ENCODE results near the gene SPATS2. TPM values are rescaled to one million over a fixed set of nuclear protein-coding genes. Genes with fewer than 3 reads are reported as not detected.

The SPATS2 gene
- total RNA-seq, 1 donor from 2014 or later, result 46.3 TPM

DNA sequence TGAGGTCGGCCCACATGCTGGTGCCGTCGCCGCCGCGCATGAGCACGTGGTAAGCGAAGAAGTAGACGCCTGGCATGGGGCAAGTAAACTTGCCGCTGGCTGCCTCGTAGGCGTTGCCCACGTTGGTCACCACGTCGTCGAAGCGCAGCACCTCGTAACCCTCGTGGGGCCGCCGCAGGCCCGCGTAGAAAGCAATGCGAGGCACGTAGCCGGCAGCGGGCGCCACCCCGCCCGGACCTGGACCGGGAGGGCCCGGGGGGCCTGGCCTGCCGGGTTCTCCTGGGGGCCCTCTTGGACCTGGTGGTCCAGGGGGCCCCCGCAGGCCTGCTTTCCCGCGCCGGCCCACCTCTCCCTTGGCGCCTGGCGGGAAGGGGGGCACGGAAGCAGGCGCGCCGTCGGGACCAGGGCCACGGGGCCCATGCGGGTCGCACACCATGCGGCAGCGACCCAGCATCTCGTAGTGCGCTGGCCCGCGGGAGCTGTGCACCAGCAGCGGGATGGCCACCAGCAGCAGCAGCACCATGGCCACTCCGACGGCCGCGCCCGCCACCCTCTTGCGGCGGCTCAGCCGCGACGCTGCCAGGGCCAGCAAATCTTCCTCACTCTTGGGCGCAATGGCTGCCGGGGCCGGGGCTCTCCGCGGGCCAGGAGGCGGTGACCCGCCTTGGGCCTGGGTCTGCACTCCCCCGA is 31.2 kb upstream of the SPATS2 start:
- peak; percentile 100 for TF ChIP-seq EZH2 (IDR thresholded peaks at IDR 0.05; ENCODE audit: insufficient read depth, low read length)
- TF ChIP-seq, protein P1, sequence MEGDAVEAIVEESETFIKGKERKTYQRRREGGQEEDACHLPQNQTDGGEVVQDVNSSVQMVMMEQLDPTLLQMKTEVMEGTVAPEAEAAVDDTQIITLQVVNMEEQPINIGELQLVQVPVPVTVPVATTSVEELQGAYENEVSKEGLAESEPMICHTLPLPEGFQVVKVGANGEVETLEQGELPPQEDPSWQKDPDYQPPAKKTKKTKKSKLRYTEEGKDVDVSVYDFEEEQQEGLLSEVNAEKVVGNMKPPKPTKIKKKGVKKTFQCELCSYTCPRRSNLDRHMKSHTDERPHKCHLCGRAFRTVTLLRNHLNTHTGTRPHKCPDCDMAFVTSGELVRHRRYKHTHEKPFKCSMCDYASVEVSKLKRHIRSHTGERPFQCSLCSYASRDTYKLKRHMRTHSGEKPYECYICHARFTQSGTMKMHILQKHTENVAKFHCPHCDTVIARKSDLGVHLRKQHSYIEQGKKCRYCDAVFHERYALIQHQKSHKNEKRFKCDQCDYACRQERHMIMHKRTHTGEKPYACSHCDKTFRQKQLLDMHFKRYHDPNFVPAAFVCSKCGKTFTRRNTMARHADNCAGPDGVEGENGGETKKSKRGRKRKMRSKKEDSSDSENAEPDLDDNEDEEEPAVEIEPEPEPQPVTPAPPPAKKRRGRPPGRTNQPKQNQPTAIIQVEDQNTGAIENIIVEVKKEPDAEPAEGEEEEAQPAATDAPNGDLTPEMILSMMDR (IDR thresholded peaks at IDR 0.05; ENCODE audit: insufficient read depth, low read depth, low read length), result no peak
- H3K9me3 Mint-ChIP-seq (ENCODE audit: unreplicated experiment), result peaks cover 12% of the 10 kb centered on the region
- no peak overlapping the region for H2AFZ ChIP-seq (ENCODE audit: low read depth, low read length)
- H3K36me3 ChIP-seq (ENCODE audit: insufficient read depth, low read length), result no peaks in the 10 kb centered on the region
- H3K4me3 Mint-ChIP-seq (ENCODE audit: unreplicated experiment), result no peak overlapping the region
- H3K27me3 ChIP-seq (ENCODE audit: insufficient read depth, low read length), result peaks cover 70% of the 10 kb centered on the region
- peaks cover 3% of the 10 kb centered on the region for H3K4me1 ChIP-seq (ENCODE audit: insufficient read depth, low read length)
- no peak overlapping the region for H3K27ac Mint-ChIP-seq (ENCODE audit: unreplicated experiment)
- no peaks in the 10 kb centered on the region for H3K79me2 ChIP-seq (ENCODE audit: insufficient read depth, low read length)
- H3K9ac ChIP-seq (ENCODE audit: low read length), result no peak overlapping the region
- peak overlapping the region; percentile 84 for H3K4me2 ChIP-seq (ENCODE audit: low read length)
- H3K4me3 ChIP-seq (ENCODE audit: insufficient read depth, low read depth, low read length), result no peak overlapping the region
- H3K27ac ChIP-seq (ENCODE audit: low read depth, low read length), result no peak overlapping the region
- H3K27me3 Mint-ChIP-seq (ENCODE audit: low read depth, unreplicated experiment), result peaks cover 85% of the 10 kb centered on the region
- H4K20me1 ChIP-seq (ENCODE audit: insufficient read depth, low read length), result peaks cover 8% of the 10 kb centered on the region
- no peaks in the 10 kb centered on the region for H3K4me1 Mint-ChIP-seq (ENCODE audit: low read depth, unreplicated experiment)
- H3K9me3 ChIP-seq (ENCODE audit: insufficient read depth, low read depth, low read length), result peaks cover 3% of the 10 kb centered on the region
- FAIRE-seq (no peak), DNase-seq (ENCODE audit: low read depth) (no peak)
- peaks cover 9% of the 10 kb centered on the region for H3K36me3 Mint-ChIP-seq (ENCODE audit: low read depth, unreplicated experiment)

DNA sequence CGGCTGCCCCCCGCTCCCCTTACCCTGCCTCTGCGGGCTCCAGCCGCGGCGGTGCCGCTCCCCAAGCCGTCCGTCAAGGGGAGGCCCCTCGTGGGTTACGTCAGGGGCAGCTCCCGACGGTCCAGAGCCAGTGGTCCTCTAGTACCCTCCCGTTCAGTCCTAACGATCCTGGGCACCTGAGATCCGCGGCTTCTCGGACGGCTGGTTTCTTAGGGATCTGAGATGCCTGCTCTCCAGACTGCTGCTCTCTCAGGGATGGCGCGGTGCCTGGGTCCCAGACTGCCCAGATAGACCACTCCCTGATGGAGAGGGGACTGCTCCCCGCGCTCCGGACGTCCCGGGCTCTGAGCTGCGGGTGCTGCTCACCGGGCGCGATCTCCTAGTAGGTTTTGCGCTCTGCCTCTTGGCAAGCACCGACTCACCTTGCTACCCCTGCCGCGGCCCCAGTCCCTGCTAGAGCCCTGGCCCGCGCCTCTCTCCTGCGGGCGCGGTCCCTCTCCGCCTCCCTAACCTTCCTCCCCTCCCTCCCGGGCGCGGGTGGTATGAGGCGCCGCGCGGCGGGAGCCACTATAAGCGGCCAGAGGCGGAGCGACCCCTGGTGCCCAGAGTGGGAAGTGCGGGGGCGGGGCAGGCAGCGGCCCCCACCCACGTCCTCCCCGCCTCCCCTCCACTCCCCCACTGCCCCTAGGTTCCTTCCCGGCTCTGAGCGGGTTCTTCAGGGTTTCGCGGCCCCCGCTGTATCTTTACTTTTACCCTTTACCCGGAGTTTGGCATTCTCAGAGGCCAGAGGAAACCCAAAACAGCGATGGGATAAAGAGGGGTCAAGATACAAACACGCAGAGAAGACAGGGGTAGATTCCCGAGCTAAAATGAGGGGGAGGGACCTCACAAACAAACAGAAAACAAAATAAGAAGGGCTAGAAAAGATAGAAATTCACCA is 30.3 kb upstream of the SPATS2 start, which contains the start of gene C1QL4:
Gene C1QL4, minus strand, starts transcription at position 544 of the 940 bp plus-strand sequence. CDS start 711 bp downstream, outside the sequence.
- H3K4me3 ChIP-seq (ENCODE audit: insufficient read depth, low read depth, low read length), result peak within 1 kb of the TSS; percentile 42
- H3K9me3 Mint-ChIP-seq (ENCODE audit: unreplicated experiment), result peaks cover 12% of the 10 kb centered on the region
- H4K20me1 ChIP-seq (ENCODE audit: insufficient read depth, low read length), result peaks cover 5% of the 10 kb centered on the region
- no peak for DNase-seq (ENCODE audit: low read depth)
- H3K27me3 ChIP-seq (ENCODE audit: insufficient read depth, low read length), result peaks cover 76% of the 10 kb centered on the region
- H3K4me1 Mint-ChIP-seq (ENCODE audit: low read depth, unreplicated experiment), result no peaks in the 10 kb centered on the region
- no peak within 1 kb of the TSS for H3K27ac ChIP-seq (ENCODE audit: low read depth, low read length)
- TF ChIP-seq EZH2 (IDR thresholded peaks at IDR 0.05; ENCODE audit: insufficient read depth, low read length), result peak; percentile 93
- TF ChIP-seq, protein P1 (IDR thresholded peaks at IDR 0.05; ENCODE audit: insufficient read depth, low read depth, low read length), result peak; percentile 17
- peak within 1 kb of the TSS; percentile 72 for H2AFZ ChIP-seq (ENCODE audit: low read depth, low read length)
- FAIRE-seq, result no peak
- no peak within 1 kb of the TSS for H3K9ac ChIP-seq (ENCODE audit: low read length)
- H3K27me3 Mint-ChIP-seq (ENCODE audit: low read depth, unreplicated experiment), result peaks cover 88% of the 10 kb centered on the region
- no peaks in the 10 kb centered on the region for H3K36me3 ChIP-seq (ENCODE audit: insufficient read depth, low read length)
- no peak within 1 kb of the TSS for H3K27ac Mint-ChIP-seq (ENCODE audit: unreplicated experiment)
- H3K4me2 ChIP-seq (ENCODE audit: low read length), result peak within 1 kb of the TSS; percentile 84
- peaks cover 3% of the 10 kb centered on the region for H3K4me1 ChIP-seq (ENCODE audit: insufficient read depth, low read length)
- H3K36me3 Mint-ChIP-seq (ENCODE audit: low read depth, unreplicated experiment), result peaks cover 9% of the 10 kb centered on the region
- peak within 1 kb of the TSS; percentile 50 for H3K4me3 Mint-ChIP-seq (ENCODE audit: unreplicated experiment)
- no peaks in the 10 kb centered on the region for H3K79me2 ChIP-seq (ENCODE audit: insufficient read depth, low read length)
- H3K9me3 ChIP-seq (ENCODE audit: insufficient read depth, low read depth, low read length), result peaks cover 3% of the 10 kb centered on the region
